ENCODE measurements around the gene HOXD11. TPM values are rescaled to one million over a fixed set of nuclear protein-coding genes. Genes with fewer than 3 reads are reported as not detected.

HOXD11 gene
- total RNA-seq, 4 donors from 2014 or later, result not detected

DNA sequence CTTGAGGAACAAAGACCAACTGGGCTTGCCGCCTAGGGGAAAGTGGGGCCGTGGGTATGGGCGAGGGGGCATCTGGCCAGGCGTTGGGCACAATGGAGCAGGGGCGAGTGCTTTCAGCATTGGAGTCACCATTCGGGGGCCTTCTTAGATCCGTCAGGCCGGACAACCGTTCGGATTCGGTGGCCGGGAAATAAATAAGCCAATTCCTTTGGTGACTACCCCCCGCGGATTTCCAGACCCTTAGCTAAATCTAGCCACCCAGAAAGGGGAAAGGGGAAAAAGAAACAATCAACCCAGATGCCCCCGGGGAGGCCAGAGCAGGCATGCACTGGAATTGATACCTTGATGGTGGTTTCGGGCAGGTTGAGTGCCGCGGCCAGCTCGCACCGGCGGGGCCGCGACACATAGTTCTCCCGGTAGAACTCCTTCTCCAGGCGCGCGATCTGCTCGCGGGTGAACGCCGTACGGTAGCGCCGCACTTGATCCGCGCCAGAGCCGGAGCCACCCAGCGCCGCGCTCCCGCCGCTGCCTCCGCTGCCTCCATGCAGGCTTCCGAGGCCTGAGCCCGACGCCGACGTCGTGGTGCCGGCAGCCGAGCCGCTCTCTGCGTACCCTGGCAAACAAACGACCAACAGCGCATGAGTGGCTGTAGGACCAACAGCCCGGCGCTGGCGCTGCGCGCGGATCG is 25.1 kb upstream of the HOXD11 start:
- DNase-seq, result no peak
- 14 to 20% methylated on average over 15 to 20 of the region's 62 CpGs for WGBS, 2 donors
- H3K27ac ChIP-seq, result no peak overlapping the region

DNA sequence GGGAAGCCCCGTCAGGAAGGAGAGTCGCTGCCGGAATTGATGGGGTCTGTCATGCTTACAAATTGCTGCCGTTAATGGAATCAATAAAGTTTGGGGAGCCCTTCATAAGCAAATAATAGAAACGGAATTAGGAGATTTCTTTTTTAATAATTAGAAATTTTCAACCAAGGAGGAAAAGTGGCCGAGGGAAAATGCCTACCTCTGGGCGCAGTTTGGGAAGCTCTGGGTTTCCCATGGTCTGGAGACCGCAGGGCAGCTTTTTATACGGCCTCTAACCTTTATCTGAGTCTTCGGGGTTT is 24.6 kb upstream of the HOXD11 start:
- 17 to 20% methylated on average over 9 to 10 of the region's 10 CpGs for WGBS, 2 donors
- no peak overlapping the region for H3K4me3 ChIP-seq

More for the DNA sequence above, 25.1 kb upstream of the HOXD11 start:
- H3K9me3 ChIP-seq, result peaks cover 0 to 20% (median 13%) of the 10 kb centered on the region in 3 donors
- H3K27me3 ChIP-seq, result peaks cover 65 to 100% (median 80%) of the 10 kb centered on the region in 4 donors
- intact Hi-C loops (cut with DNase I), result loop anchor here (10.0 kb wide), 1 partner anchor 717 kb away; no protein-coding TSS in a partner anchor
- H3K36me3 ChIP-seq, result no peaks in the 10 kb centered on the region
- H3K4me1 ChIP-seq, result peaks cover 0 to 67% (median 13%) of the 10 kb centered on the region in 3 donors
- TF ChIP-seq, protein P1, sequence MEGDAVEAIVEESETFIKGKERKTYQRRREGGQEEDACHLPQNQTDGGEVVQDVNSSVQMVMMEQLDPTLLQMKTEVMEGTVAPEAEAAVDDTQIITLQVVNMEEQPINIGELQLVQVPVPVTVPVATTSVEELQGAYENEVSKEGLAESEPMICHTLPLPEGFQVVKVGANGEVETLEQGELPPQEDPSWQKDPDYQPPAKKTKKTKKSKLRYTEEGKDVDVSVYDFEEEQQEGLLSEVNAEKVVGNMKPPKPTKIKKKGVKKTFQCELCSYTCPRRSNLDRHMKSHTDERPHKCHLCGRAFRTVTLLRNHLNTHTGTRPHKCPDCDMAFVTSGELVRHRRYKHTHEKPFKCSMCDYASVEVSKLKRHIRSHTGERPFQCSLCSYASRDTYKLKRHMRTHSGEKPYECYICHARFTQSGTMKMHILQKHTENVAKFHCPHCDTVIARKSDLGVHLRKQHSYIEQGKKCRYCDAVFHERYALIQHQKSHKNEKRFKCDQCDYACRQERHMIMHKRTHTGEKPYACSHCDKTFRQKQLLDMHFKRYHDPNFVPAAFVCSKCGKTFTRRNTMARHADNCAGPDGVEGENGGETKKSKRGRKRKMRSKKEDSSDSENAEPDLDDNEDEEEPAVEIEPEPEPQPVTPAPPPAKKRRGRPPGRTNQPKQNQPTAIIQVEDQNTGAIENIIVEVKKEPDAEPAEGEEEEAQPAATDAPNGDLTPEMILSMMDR (IDR thresholded peaks at IDR 0.05), result no peak
- TF ChIP-seq POLR2A (IDR thresholded peaks at IDR 0.05), result no peak
- H3K4me3 ChIP-seq, result no peak overlapping the region

DNA sequence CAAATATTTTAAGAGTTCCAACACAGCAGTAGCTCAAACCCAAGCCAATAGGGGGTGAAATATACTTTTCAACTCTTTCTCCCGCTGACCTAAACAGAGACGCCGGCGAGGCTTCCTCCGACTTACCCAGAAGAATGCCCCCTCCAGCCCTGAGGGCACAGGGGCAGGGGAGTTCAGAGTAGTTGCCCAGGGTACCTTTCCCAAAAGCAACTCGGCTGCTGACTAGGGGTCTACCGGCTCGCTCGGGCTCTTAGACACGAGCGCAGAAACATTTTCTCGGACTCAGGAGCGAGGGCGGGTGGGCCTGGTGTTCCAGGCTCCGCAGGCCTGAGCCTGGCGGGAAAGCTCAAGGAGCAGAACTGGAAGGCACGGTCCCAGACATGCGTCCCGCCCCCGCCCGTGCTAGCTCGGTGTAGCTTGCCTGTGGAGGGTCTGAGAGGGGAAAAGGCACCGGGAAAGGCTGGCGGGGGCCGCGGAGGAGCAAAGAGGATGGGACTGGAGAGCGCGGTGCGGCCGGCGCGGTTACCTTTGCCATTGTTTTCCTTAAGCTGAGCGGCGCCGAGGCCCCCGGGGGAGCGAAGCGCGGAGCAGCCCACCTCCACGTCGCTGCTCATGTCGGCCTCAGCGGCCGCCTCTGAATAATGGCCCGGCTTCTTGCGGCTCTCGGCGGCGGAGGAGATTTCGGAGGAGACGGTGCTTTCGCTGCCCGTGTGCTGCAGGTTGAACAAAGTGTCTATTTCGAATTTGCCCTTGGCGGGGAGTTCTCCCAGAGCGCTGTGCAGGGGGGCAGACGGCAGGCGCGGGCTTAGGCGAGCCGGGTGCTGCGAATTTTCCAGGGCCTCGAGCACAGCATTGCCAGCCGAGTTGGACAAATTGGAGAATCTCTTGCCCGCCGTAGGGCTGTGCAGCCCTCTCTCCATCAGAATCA is 24.0 kb upstream of the HOXD11 start:
- Histone ChIP-seq H3K27ac (no peak overlapping the region), H3K27me3 (peaks cover 66 to 100% (median 85%) of the 10 kb centered on the region in 4 donors), H3K36me3 (no peaks in the 10 kb centered on the region), H3K4me3 (no peak overlapping the region), H3K9me3 (peaks cover 0 to 20% (median 13%) of the 10 kb centered on the region in 3 donors), H3K4me1 (peaks cover 3 to 71% (median 17%) of the 10 kb centered on the region in 3 donors)
- TF ChIP-seq, protein P1 (IDR thresholded peaks at IDR 0.05), result no peak
- no peak for TF ChIP-seq POLR2A (IDR thresholded peaks at IDR 0.05)
- WGBS, 2 donors, result 11 to 20% methylated on average over 35 to 46 of the region's 66 CpGs
- intact Hi-C loops (cut with DNase I), result loop anchor here (10.0 kb wide), 1 partner anchor 718 kb away; no protein-coding TSS in a partner anchor
- no peak for DNase-seq

More for the DNA sequence above, 24.6 kb upstream of the HOXD11 start:
- no peaks in the 10 kb centered on the region for H3K36me3 ChIP-seq
- TF ChIP-seq, protein P1 (IDR thresholded peaks at IDR 0.05), result no peak
- no peak for TF ChIP-seq POLR2A (IDR thresholded peaks at IDR 0.05)
- peaks cover 67 to 100% (median 82%) of the 10 kb centered on the region in 4 donors for H3K27me3 ChIP-seq
- intact Hi-C loops (cut with DNase I), result loop anchor here (10.0 kb wide), 1 partner anchor 718 kb away; no protein-coding TSS in a partner anchor
- no peak for DNase-seq
- no peak overlapping the region for H3K27ac ChIP-seq
- H3K9me3 ChIP-seq, result peaks cover 0 to 20% (median 13%) of the 10 kb centered on the region in 3 donors
- peaks cover 0 to 67% (median 13%) of the 10 kb centered on the region in 3 donors for H3K4me1 ChIP-seq

DNA sequence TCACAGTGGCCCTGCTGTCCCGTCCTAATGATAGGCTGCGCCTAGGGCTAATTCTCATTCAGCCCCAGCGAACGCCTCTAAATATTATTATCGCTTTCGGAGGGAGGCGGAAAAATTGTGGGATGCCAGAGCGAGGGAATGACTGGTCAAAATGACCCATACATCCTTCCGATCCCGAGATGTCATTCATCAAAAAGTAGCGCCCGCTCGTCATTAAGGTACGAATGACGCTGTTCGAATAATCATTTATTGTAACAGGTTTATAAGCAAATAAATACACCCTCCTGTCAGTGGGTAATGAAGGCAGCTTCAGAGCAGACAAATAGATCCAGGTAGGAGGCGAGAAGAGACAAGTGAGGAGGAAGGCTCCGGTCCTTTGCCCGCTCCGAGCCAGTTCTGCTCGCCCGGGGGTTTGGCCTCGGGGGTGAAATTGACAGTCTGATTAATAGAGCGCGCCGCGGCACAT is 23.3 kb upstream of the HOXD11 start, which contains the start of gene EVX2:
Gene EVX2, minus strand, starts transcription at position 167 of the 466 bp plus-strand sequence. CDS start 186 bp downstream, outside the sequence.
- intact Hi-C loops (cut with DNase I), result loop anchor here (10.0 kb wide), 1 partner anchor 719 kb away; no protein-coding TSS in a partner anchor
- TF ChIP-seq, protein P1 (IDR thresholded peaks at IDR 0.05), result no peak
- no peak for TF ChIP-seq POLR2A (IDR thresholded peaks at IDR 0.05)
- Histone ChIP-seq H3K4me1 (peaks cover 8 to 78% (median 24%) of the 10 kb centered on the region in 3 donors), H3K27ac (no peak within 1 kb of the TSS), H3K27me3 (peaks cover 66 to 100% (median 84%) of the 10 kb centered on the region in 4 donors), H3K36me3 (no peaks in the 10 kb centered on the region), H3K4me3 (no peak within 1 kb of the TSS), H3K9me3 (peaks cover 0 to 20% (median 13%) of the 10 kb centered on the region in 3 donors)
- no peak for DNase-seq
- WGBS, 2 donors, result 24 to 30% methylated on average over 25 of the region's 27 CpGs

Data from esophagus squamous epithelium (tissue), 5 donors.